Measurements from ENCODE around the gene KLRF1. TPM values are rescaled to one million over a fixed set of nuclear protein-coding genes. Genes with fewer than 3 reads are reported as not detected.

KLRF1 gene
- polyA plus RNA-seq, 4 donors, result 0.65 to 1.2 (median 0.82) TPM

DNA sequence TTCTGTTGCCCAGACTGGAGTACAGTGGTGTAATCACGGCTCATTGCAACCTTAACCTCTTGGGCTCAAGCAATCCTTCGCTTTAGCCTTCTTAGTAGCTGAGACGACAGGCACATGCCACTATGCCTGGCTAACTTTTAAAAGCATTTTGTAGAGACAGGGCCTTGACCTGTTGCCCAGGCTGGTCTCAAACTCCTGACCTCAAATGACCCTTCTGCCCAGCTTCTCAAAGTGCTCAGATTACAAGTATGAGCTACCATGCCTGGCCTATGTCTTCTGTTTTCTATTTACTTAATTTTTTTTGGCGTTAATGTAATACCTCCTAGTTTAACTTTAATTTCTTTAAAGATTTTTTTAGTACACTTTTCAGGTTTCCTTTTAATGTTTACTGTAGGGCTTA lies 20.6 kb upstream of the KLRF1 start:
- no peak for DNase-seq (ENCODE audit: low read depth in 4 of 4, low spot score in 3 of 4)

DNA sequence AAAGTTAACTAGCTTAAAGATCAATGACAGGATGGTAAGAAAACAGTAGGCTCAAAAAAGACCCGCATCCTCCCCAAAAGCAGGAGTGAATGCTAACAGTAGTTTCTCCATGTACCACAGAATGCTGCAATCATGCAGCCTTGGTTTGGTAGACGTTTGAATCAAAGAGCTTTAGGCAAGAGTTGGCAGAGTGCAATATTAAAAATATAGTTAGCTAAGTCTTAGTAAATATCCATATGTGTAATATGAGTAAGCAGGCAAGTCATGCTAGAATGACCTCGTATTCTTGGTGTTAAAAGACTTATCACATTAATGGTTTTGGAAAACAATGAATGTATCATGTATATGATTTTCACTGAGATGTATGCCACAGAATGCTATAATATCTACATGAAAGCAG lies 18.8 kb upstream of the KLRF1 start:
- DNase-seq (ENCODE audit: low read depth in 4 of 4, low spot score in 3 of 4), result no peak

DNA sequence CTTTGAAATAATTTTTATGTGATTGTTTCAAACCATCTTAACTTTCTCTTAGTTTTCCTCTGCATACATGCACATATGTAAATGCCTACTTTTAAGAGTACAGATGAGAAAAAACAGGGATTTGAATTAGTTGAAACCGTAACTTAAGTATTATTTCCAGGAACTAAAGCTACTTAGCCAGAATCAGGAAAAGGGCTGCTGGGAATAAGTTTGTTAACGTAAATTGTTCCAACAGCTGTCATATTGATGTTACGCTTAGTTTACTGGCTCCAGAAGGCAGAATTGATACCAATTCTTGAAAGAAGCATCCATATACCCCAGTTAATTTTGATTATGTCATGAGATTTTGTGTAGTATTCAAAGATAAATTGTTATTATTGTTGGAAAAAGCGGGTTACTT lies 17.9 kb upstream of the KLRF1 start:
- DNase-seq (ENCODE audit: low read depth in 4 of 4, low spot score in 3 of 4), result no peak

DNA sequence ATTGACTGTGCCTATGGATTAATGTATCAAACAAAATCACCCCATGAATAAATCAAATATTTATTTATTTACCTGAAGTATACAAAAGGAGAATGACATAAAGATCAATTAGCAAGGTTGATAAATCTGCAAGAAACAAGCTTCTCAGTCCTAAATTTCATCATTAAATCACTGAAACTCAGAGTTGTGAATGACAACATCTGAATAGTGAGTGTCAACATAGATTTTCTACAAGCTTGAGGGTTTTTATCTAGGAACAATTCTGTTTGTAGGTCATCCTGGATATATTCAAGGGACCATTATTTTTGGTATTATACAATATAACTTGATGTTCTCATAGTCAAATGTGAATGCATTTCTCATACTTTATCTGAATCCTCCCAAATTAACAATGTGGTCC lies 17.4 kb upstream of the KLRF1 start:
- DNase-seq (ENCODE audit: low read depth in 4 of 4, low spot score in 3 of 4), result no peak

DNA sequence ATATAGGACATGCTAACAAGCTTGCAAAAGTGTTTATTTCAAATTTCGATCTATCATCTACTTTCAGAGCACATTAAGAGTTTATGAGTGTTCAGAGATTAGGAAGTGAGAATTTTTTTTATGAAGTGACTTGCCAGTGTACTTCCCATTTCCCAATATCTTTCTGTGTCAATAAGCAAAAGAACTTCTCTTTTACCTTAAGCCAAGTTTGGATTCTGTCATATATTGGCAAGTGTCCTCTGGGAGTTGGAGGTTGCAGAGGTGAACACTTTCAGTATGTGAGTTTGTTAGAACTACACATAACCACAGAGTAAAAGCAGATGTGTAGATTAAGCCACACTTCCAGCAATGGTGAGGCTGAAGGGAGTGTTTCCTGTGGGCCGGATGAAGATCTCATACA lies 16.6 kb upstream of the KLRF1 start:
- no peak for DNase-seq (ENCODE audit: low read depth in 4 of 4, low spot score in 3 of 4)

DNA sequence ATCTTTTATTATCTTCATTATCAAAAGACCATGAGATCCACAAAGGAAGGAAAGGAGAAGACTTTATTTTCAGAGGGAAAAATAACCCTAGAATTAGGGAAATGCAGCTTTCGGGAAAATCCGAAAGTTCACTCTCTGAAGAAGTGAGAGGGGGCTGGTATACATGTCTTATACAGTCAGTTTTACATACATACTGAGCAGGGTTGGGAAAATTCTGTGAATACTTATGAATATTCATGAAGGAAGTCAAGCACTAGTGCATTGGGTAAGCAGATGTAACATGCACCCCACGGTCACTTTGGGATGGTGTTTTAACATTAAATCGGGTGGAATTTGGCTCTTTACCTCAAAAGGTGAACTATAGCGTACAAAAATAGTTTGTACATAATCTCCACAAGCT lies 15.7 kb upstream of the KLRF1 start:
- no peak for DNase-seq (ENCODE audit: low read depth in 4 of 4, low spot score in 3 of 4)

DNA sequence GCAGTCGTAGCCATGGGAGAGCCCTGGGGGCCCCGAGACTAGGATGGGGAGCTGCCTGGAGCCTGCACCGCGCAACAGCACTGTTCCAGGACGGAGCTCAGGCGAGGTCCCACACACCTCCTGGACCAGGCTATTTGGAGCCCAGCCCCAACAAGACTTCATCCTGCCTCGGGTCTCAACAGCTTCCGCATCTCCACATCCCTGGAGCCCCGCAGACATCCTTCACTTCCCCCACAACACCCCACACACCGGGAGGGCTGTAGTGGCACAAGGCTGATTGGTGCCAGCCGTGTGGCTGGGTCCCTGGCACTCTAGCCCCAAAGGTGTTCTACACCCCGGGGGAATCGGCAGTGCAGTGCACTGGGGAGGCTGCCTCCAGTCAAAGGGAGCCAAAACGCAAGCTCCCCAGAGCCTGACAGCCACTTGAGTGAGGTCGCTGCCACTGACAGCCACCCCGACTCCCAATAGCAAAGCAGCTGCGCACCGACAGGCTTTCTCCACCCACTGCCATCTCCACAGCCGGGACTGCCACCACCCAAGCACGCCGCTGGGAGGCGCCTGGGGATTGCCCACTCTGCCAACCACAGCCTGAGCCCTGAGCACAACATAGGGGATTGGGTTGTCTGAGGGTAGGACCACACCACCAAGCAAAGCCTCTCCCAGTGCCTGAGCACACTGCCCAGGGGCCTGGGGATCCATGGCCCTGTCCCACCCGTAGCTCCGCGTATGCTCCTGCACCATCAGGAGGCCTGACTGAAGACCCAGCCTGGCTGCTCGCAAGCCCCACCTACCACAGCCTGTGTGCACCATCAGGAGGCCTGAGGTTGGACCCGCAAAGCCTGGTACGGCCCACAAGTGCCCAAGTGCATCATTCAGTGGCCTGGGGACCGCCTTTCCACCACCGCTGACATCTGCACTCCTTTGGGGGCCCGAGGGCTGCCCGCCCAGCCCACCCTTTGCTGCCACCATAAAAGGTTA lies 13.2 kb upstream of the KLRF1 start:
- no peak for DNase-seq (ENCODE audit: low read depth in 4 of 4, low spot score in 3 of 4)

DNA sequence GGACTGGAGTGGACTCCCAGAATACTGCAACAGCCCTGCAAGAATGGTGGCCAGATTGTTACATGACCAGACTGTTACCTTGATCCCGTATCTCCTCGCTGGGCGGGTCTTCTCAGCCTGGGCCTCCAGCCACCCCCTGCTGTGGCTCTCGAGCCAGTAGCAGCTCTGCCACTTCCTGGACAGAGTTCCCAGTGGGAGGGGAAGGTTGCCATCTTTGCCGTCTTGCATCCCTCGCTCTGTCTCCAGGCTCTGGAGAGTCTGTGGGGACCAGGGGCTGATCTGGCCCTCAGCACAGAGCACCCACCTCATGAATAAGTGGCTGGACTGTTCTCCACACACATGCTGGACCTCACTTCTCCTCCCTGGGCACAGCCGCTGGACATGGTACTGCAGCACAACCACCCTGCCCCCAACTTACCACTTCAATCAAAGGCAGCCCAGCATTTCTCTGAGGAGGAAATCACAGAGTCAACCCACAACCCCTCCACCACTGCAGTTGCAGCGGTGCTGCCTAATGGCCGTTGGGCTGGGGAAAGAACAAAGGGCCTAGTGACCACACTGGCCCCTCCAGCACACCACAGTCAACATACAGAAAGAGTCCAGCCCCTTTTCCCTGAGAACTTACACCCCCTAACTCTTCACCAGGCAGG lies 6.9 kb upstream of the KLRF1 start:
- DNase-seq (ENCODE audit: low read depth in 4 of 4, low spot score in 3 of 4), result no peak

DNA sequence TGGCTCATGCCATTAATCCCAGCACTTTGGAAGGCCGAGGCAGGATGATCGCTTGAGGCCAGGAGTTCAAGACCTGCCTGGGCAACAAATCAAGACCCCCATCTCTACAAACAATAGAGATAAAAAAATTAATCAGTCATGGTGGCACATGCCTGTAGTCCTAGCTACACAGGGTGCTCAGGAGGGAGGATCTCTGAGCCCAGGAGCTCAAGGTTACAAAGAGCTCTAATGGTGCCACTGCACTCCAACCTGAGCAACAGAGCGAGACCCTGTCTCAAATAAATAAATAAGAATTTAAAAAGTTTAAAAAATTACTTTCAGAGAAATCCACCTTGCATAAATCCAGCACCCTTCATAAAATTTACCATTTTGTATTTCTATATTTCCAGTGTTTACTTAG lies 2.2 kb downstream of the KLRF1 start:
- DNase-seq (ENCODE audit: low read depth in 4 of 4, low spot score in 3 of 4), result no peak

DNA sequence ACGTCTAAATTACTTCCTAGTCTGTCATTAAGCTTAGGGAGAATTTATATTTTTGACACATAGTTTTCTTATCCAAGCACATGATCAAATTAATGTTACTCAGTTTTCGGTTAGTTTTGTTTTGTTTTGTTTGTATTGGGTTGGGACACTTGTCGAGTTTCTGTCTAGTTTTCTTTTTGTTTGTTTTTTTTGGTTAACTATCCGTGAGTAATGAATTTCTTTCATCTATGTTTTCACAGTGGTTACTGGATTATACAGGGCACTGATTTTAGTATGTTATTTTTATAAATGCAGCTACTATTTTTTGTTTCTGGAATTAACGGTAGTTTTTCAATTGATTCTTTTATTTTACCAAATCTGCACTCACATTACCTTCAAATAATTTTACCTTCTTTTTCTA lies 2.7 kb downstream of the KLRF1 start:
- no peak for DNase-seq (ENCODE audit: low read depth in 4 of 4, low spot score in 3 of 4)

DNA sequence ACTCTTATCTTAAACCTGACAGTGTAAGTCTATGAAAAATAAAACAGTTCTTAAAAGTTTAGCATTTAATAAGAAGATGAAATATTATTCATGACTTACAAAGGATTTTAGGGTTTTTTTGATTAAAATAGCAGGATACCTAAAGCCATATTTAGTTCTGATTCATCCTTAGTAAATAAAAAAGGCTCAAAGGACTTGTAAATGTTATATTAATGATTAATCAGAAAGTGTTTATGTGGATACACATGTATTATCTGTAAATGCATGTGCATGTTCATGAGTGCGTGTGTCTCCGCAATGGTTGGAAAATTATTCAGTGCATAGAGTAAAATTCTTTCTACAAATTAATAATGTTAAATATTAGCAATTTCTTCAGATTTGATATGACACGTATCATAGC lies 4.4 kb downstream of the KLRF1 start:
- DNase-seq (ENCODE audit: low read depth in 4 of 4, low spot score in 3 of 4), result no peak

DNA sequence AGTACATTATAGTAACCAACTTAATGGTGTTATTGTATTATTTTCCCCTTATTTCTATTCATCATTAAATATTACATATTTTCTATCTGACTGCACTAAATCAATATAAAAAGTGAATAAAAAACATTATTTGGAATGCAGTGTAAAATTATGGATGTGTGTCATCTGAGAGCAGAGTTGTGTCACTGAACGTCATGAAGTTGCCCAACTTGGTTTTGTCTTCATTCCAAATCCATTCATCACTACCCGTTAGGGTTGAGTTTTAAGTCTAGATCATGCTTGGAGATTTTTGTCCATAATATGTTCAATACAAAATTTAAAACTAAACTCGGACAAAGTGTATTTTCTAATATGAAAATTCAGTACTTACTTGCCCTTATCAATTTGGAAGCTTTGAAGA lies 16.1 kb downstream of the KLRF1 start:
- no peak for DNase-seq (ENCODE audit: low read depth in 4 of 4, low spot score in 3 of 4)

DNA sequence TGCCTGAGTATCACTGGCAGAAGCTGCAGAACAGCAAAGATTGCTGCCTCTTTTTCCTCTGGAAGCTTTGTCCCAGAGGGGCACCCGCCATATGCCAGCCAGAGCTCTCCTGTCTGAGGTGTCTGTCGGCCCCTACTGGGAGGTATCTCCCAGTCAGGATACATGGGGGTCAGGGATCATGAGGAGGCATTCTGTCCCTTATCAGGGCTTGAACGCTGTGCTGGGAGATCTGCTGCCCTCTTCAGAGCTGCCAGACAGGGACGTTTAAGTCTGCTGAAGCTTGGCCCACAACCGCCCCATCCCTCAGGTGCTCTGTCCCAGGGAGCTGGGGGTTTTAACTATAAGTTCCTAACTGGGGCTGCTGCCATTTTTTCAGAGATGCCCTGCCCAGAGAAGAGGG lies 21.6 kb downstream of the KLRF1 start:
- DNase-seq (ENCODE audit: low read depth in 4 of 4, low spot score in 3 of 4), result no peak

DNA sequence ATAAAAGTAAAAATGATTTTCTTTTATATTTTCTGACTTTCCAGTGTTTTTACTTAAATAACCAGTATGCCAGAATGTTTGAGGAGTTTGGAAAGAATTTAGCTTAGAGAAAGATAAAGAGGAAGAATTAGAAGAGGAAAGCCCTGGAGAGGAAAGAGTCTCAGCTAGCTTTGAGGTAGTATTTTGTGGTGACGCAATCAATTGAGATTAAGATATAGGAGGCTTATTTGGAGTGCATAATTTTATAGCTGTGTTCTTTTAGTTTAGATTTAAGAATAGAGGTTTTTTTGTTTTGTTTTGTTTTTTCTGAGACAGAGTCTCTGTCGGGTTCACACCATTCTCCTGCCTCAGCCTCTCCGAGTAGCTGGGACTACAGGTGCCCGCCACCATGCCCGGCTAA lies 23.8 kb downstream of the KLRF1 start:
- DNase-seq (ENCODE audit: low read depth in 4 of 4, low spot score in 3 of 4), result no peak

DNA sequence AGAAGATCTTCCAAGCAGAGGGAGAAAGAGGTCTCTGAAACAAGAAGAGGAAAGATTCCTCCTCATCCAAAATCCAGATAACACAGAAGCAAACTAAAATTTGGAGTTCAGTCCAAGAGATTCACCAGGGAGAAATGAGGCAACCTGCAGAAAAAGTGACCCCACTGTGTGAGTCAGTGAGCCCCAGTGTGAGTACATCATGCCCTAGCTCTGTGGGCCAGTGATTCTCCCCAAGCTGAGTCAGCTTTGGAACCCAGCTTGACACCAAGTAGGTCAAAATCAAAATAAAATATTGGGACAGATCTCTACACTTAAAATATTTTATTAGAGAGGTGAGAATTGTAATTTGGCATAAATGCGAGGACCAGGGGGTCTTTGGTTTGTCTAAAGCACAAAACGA lies 24.6 kb downstream of the KLRF1 start:
- no peak for DNase-seq (ENCODE audit: low read depth in 4 of 4, low spot score in 3 of 4)

DNA sequence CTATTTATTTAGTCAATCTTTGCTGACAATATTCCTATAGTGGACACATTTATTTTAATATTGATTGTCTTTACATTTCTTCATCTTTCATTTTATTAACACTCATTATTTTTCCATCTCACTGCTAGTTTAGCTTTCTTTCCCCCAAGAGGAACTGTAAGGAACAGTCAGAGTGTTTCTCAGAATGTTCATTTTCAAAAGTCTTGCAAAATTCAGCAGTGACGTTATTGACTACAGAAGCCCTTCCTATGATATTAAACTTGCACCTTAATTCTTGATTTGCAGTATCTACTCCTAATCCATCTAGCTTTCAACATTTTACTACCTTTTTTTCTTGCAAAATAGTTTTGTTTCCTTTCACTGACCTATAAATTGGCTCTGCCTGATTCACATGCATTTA lies 28.9 kb downstream of the KLRF1 start:
- no peak for DNase-seq (ENCODE audit: low read depth in 4 of 4, low spot score in 3 of 4)

DNA sequence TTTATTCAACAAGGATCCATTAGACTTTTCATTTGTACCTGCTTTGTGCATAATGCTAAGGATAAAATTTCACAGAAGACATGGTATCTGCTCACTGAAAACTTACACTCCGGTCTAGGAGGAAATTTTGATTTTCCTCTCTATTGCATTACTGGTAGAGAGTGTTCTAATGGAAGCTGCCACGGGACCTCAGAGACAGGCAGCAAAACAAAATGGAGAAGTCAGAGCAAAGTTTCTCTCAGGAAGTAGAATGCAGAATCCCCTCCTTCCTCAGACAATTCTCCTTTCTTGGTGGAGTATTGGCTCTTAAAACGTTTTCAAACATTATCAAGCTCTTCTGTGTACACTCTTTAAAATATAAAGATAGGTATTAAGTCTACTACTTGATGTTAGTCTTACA lies 29.6 kb downstream of the KLRF1 start:
- no peak for DNase-seq (ENCODE audit: low read depth in 4 of 4, low spot score in 3 of 4)

DNA sequence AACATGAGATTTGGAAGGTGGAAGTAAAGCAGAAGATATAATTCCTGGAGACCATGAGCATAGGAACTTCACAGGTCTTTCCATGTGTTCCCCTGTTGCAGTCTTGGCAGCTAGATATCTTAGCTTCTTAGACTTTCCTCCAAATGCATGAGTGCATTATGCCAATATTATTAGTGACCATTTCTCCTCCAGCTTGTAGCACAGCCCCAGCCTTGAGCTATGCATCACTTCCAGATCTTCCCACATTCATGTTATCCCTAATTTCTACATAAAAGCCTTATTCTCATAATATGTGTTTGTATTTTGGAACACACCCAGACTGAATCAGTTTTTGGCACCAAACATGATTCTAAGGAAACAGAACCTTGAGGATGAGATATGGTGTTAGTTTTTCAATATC lies 30.9 kb downstream of the KLRF1 start:
- DNase-seq (ENCODE audit: low read depth in 4 of 4, low spot score in 3 of 4), result no peak

DNA sequence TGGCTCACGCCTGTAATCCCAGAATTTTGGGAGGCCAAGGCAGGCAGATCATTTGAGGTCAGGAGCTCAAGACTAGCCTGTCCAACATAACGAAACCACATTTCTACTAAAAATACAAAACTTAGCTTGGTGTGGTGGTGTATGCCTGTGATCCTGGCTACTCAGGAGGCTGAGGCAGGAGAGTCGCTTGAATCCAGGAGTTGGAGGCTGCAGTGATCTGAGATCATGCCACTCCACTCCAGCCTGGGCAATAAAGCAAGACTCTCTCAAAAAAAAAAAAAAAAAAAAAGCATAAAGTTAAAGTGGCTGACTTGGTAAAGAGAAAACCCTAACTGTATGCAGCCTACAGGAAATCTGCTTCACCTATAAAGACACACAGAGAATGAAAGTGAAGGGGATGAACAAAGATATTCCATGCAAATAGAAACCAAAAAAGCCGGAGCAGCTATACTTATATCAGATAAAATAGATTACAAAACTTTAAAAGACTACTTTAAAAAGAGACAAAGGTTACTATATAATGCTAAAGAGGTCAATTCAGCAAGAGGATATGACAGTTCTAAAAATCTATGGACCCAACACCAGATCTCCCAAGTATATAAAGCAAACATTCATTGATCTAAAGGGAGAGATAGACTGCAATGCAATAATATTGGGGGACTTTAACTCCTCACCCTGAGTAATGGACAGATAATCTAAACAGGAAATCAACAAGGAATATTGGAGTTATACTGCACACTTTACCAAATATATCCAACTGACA lies 37.8 kb downstream of the KLRF1 start:
- DNase-seq (ENCODE audit: low read depth in 4 of 4, low spot score in 3 of 4), result no peak

DNA sequence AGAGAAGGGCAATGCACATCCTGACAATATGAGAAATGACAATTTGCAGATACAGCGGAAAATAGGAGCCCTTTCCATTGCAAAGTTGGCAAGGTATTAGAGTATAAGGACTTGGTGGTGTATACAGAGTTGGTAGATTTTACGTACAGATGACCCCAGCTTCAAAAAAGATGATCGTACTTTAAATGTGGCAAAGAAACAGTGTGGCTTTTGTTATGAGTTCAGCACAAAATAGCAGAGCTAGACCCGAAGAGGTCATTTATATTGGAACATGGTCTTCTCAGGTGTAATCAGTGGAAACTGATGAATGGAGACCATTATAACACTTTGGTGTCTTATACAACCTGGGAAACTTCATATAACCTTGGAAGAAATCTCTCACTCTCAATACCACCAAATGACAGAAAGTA lies 39.6 kb downstream of the KLRF1 start:
- DNase-seq (ENCODE audit: low read depth in 4 of 4, low spot score in 3 of 4), result no peak

DNA sequence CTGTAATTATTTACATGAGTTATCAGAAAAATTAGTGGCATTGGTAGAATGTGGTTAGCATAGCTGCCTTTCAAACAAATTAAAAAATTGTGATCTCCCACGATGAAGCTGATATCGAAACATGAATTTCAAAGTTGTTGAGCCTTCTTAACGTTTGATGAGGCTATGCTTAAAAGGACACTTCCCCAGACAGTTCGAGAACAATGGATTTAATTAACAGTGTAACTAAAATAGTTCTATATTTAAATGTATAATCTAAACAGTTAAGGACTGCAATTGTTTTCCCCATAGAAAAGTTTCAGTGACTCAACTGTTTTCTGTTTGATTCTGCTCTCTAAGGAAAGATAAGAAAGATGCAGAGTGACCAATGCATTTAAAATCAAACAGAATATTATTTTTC lies 40.2 kb downstream of the KLRF1 start:
- DNase-seq (ENCODE audit: low read depth in 4 of 4, low spot score in 3 of 4), result no peak
